K562 (cell line): ENCODE measurements around the gene PLAA. TPM values are rescaled to one million over a fixed set of nuclear protein-coding genes. Genes with fewer than 3 reads are reported as not detected.

ENCODE experiments used
- ATAC-seq: fragments of 200-7000 bp; cut with Tn5 transposase; 3 replicates; pipeline ENCODE4 v1.9.1; 2020; ENCODE audit warnings: moderate library complexity
- BruUV-seq: library from RNA; stranded (reverse); fragments of 400-500 nt; replicated peaks from 2 replicates; lab custom pipeline; 2021; lab: Mats Ljungman, UMichigan
- CTCF ChIA-PET: fragments of 300-600 bp; formaldehyde crosslinking; extraction: SDS; loops from one replicate; lab custom pipeline; 2021; ENCODE audit warnings: low intra/inter-chr PET ratio; lab: Yijun Ruan, JAX
- POLR2A ChIA-PET: fragments of 300-600, 350-650 bp; sonication (Branson Sonifier 250); formaldehyde crosslinking; extraction: SDS; loops from one replicate; lab custom pipeline; 2021; ENCODE audit warnings: antibody characterized with exemption, inconsistent platforms; lab: Yijun Ruan, JAX
- DNase-seq, 4 experiments: peaks; one replicate each; pipeline versions ENCODE4 v3.0.0 to v3.0.0-alpha.2; 2011 to 2018; ENCODE audit warnings: low spot score in 3 of 4, mixed read lengths in 3 of 4; ENCODE audit errors: extremely low read depth in 1 of 4
- FAIRE-seq: peaks from 2 replicates; lab custom pipeline; 2011; peaks lifted over from hg19 to GRCh38; lab: Jason Lieb, UNC
- H2AFZ ChIP-seq: 2 replicates; pipeline ENCODE4 v1.6.0; 2011; ENCODE audit warnings: low read depth, low read length, control low read depth, inconsistent platforms
- H3K27ac ChIP-seq: fragments of 200-600 bp; 3 replicates; pipeline ENCODE4 v1.8.0; 2011; ENCODE audit warnings: low read depth, mild to moderate bottlenecking, control low read depth, inconsistent platforms, low read length, moderate library complexity, mixed read lengths; ENCODE audit errors: extremely low read depth
- H3K27me3 ChIP-seq, 2 experiments: fragments of 300-600 bp in 1 of 2; 2 replicates in 1 of 2; 3 replicates in 1 of 2; pipeline versions ENCODE4 v1.6.0 to v1.8.0; 2011; ENCODE audit warnings: inconsistent platforms in 2 of 2, low read length in 2 of 2, mild to moderate bottlenecking in 1 of 2, mixed read lengths in 1 of 2, moderate library complexity in 1 of 2; ENCODE audit not compliant: control insufficient read depth in 2 of 2, insufficient read depth in 2 of 2
- H3K36me3 ChIP-seq: fragments of 300-600 bp; 3 replicates; pipeline ENCODE4 v1.8.0; 2011; ENCODE audit warnings: mild to moderate bottlenecking, low read length, inconsistent platforms; ENCODE audit not compliant: control insufficient read depth, insufficient read depth
- H3K4me1 ChIP-seq, 2 experiments: fragments of 200-600 bp in 1 of 2; replicated peaks in 1 of 2; 2 replicates in 1 of 2; 3 replicates in 1 of 2; pipeline versions ENCODE4 v1.5.1 to v1.8.0; 2011; ENCODE audit warnings: inconsistent platforms in 2 of 2, low read length in 2 of 2, mild to moderate bottlenecking in 1 of 2, mixed read lengths in 1 of 2, moderate library complexity in 1 of 2; ENCODE audit not compliant: control insufficient read depth in 2 of 2, insufficient read depth in 2 of 2
- H3K4me2 ChIP-seq: 2 replicates; pipeline ENCODE4 v1.6.1; 2011; ENCODE audit warnings: low read length, control low read depth, inconsistent platforms, mixed read lengths; ENCODE audit not compliant: insufficient read depth
- H3K4me3 ChIP-seq: fragments of 200-600 bp; sonication (generic), shearing (Covaris generic); 2 replicates; pipeline ENCODE4 v1.5.1; 2016; ENCODE audit warnings: control low read depth, inconsistent platforms
- H3K79me2 ChIP-seq: fragments of 200-600 bp; 3 replicates; pipeline ENCODE4 v1.8.0; 2011; ENCODE audit warnings: low read length, inconsistent platforms; ENCODE audit not compliant: control insufficient read depth, insufficient read depth
- H3K9ac ChIP-seq, 2 experiments: 2 replicates each; pipeline versions ENCODE4 v1.6.0 to v1.6.1; 2011; ENCODE audit warnings: low read depth in 2 of 2, low read length in 2 of 2, control low read depth in 1 of 2, inconsistent platforms in 1 of 2, mild to moderate bottlenecking in 1 of 2, mixed read lengths in 1 of 2; ENCODE audit not compliant: insufficient read depth in 1 of 2
- H3K9me1 ChIP-seq: one replicate; pipeline ENCODE4 v1.6.0; 2011; ENCODE audit warnings: inconsistent platforms, mild to moderate bottlenecking, low read length, moderate library complexity; ENCODE audit not compliant: control insufficient read depth, insufficient read depth
- H3K9me3 ChIP-seq: replicated peaks from 2 replicates; pipeline ENCODE4 v1.5.1; 2011; ENCODE audit warnings: low read depth, low read length, inconsistent platforms; ENCODE audit not compliant: control insufficient read depth, insufficient read depth
- H4K20me1 ChIP-seq: replicated peaks from 2 replicates; pipeline ENCODE4 v1.6.1; 2011; ENCODE audit warnings: low read length, inconsistent platforms, mixed read lengths; ENCODE audit not compliant: control insufficient read depth, insufficient read depth
- CCNT2 ChIP-seq: IDR thresholded peaks from 2 replicates; pipeline ENCODE4 v1.6.1; 2011; ENCODE audit warnings: borderline replicate concordance, low read depth, mild to moderate bottlenecking, moderate library complexity, mixed read lengths, low read length; ENCODE audit not compliant: insufficient read length; ENCODE audit errors: extremely low read depth
- NCOA6 ChIP-seq: fragments of 450-650 bp; IDR thresholded peaks from 2 replicates; pipeline ENCODE4 v1.6.1; 2017; ENCODE audit warnings: mild to moderate bottlenecking
- NFXL1 ChIP-seq: fragments of 450-650 bp; formaldehyde crosslinking; IDR thresholded peaks from 2 replicates; pipeline ENCODE4 v1.4.0; 2021; ENCODE audit warnings: mild to moderate bottlenecking
- POLR2AphosphoS5 ChIP-seq: IDR thresholded peaks from 2 replicates; pipeline ENCODE4 v1.6.1; 2011; ENCODE audit warnings: mild to moderate bottlenecking, low read depth, low read length, moderate library complexity; ENCODE audit not compliant: control insufficient read depth, insufficient read depth
- ZFP1 ChIP-seq: fragments of 450-650 bp; formaldehyde crosslinking; IDR thresholded peaks from 2 replicates; pipeline ENCODE4 v1.4.0; 2020; ENCODE audit warnings: mild to moderate bottlenecking, mixed read lengths
- ZFP36 ChIP-seq: fragments of 150-350 bp; IDR thresholded peaks from 2 replicates; pipeline ENCODE4 v1.6.1; 2018; ENCODE audit warnings: low read length, low read depth; ENCODE audit not compliant: partially characterized antibody
- ZNF512 ChIP-seq: IDR thresholded peaks from 2 replicates; pipeline ENCODE4 v1.6.1; 2016; ENCODE audit warnings: missing genetic modification characterization, missing compliant biosample characterization
- ZNF583 ChIP-seq: fragments of 250-450 bp; sonication (Bioruptor Pico); IDR thresholded peaks from 2 replicates; pipeline ENCODE4 v1.4.0; 2020
- WGBS: fragments of 100-300 bp; shearing (Covaris generic); methylation state at CpG from one replicate; pipeline ENCODE4 v1.1.6; 2016; ENCODE audit warnings: low coverage, mixed read lengths; ENCODE audit not compliant: insufficient coverage; ENCODE audit errors: missing lambda C conversion rate; 5-methylcytosine and 5-hydroxymethylcytosine counted together
- in situ Hi-C: fragments of 300-500 bp; cut with MboI; formaldehyde crosslinking; loops from 4 replicates; pipeline ENCODE4 v1.15.0; 2018; ENCODE audit warnings: inconsistent platforms, mixed read lengths
- intact Hi-C: fragments of 100-400 bp; cut with micrococcal nuclease; formaldehyde crosslinking; loops from 2 replicates; pipeline ENCODE4 v1.14.2; 2022
- polyA plus RNA-seq, 8 experiments: library from polyadenylated mRNA; depleted of rRNA in 4 of 8; stranded (reverse) in 5 of 8; unstranded in 3 of 8; fragments of >200 nt; fragmentation: Nextera tagmentation in 2 of 8; fragmentation: Illumina TruSeq in 1 of 8; extraction: Ambion mirVana in 2 of 8; extraction: Trizol in 1 of 8; gene quantifications; 2 replicates each; pipeline versions ENCODE4 v1.2.1 to v1.2.3, GENCODE V29; 2011 to 2014; ENCODE audit warnings: inconsistent platforms in 1 of 8, missing spikeins in 1 of 8
- total RNA-seq, 7 experiments: library from RNA; depleted of rRNA in 6 of 7; stranded (reverse); fragments of >200 nt in 6 of 7; fragmentation: Illumina TruSeq in 2 of 7; extraction: Trizol in 2 of 7; gene quantifications; 2 replicates each; pipeline versions ENCODE4 v1.2.1 to v1.2.3, GENCODE V29; 2011 to 2021; ENCODE audit warnings: low replicate concordance in 1 of 7
- TF ChIP-seq, protein P1 (sequence below): sonication (generic); formaldehyde crosslinking; IDR thresholded peaks from 2 replicates; pipeline ENCODE4 v1.8.0; 2022; ENCODE audit warnings: mild to moderate bottlenecking, missing genetic modification reagents, borderline replicate concordance

The PLAA gene
- total and polyA plus RNA-seq, 9 of the 15 experiments (the other 6 are each of a cell fraction or from before 2014, with no cell fraction given): 3.5 to 20.7 (median 16.6) TPM

- in situ Hi-C loops (no loop called here), intact Hi-C loops (no loop called here)
- Histone ChIP-seq H3K27me3 (no peaks in the 10 kb centered on the region), H3K79me2 (no peaks in the 10 kb centered on the region), H3K4me2 (no peak overlapping the region), H3K4me3 (no peak overlapping the region), H2AFZ (no peak overlapping the region), H3K9ac (no peak overlapping the region), H4K20me1 (no peaks in the 10 kb centered on the region), H3K4me1 (no peaks in the 10 kb centered on the region), H3K36me3 (peaks cover 59% of the 10 kb centered on the region; the same call in 2 of the 3 replicates), H3K27ac (no peak overlapping the region), H3K9me3 (no peaks in the 10 kb centered on the region), H3K9me1 (no peaks in the 10 kb centered on the region)
- FAIRE-seq (no peak), ATAC-seq (no peak), DNase-seq (no peak)
- ChIA-PET CTCF (no interaction called here), POLR2A (no interaction called here)
- WGBS: 80% methylated on average over 1 of the region's 1 CpG
- TF ChIP-seq NCOA6 (no peak), NFXL1 (CRISPR knock-in tag) (no peak), ZFP36 (no peak), POLR2AphosphoS5 (no peak), CCNT2 (no peak), ZNF583 (CRISPR knock-in tag) (no peak), ZNF512 (tag) (no peak), ZFP1 (CRISPR knock-in tag) (no peak)
- TF ChIP-seq, protein P1, sequence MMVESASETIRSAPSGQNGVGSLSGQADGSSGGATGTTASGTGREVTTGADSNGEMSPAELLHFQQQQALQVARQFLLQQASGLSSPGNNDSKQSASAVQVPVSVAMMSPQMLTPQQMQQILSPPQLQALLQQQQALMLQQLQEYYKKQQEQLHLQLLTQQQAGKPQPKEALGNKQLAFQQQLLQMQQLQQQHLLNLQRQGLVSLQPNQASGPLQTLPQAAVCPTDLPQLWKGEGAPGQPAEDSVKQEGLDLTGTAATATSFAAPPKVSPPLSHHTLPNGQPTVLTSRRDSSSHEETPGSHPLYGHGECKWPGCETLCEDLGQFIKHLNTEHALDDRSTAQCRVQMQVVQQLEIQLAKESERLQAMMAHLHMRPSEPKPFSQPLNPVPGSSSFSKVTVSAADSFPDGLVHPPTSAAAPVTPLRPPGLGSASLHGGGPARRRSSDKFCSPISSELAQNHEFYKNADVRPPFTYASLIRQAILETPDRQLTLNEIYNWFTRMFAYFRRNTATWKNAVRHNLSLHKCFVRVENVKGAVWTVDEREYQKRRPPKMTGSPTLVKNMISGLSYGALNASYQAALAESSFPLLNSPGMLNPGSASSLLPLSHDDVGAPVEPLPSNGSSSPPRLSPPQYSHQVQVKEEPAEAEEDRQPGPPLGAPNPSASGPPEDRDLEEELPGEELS (CRISPR knock-in tag): no peak
- BruUV-seq: no TSS peak
Observed at GRCh38 chr9:26919698-26920097, 27.3 kb downstream of the PLAA start.
